ENCODE measurements around the gene RERE. TPM values are rescaled to one million over a fixed set of nuclear protein-coding genes. Genes with fewer than 3 reads are reported as not detected.
"Not testable (repeated sequence)": the region's sequence is repeated elsewhere in the genome, so short reads cannot be mapped to it uniquely, and the experiment has no call there.

The RERE gene
- total RNA-seq, 1 donor from 2014 or later, result 114 TPM

DNA sequence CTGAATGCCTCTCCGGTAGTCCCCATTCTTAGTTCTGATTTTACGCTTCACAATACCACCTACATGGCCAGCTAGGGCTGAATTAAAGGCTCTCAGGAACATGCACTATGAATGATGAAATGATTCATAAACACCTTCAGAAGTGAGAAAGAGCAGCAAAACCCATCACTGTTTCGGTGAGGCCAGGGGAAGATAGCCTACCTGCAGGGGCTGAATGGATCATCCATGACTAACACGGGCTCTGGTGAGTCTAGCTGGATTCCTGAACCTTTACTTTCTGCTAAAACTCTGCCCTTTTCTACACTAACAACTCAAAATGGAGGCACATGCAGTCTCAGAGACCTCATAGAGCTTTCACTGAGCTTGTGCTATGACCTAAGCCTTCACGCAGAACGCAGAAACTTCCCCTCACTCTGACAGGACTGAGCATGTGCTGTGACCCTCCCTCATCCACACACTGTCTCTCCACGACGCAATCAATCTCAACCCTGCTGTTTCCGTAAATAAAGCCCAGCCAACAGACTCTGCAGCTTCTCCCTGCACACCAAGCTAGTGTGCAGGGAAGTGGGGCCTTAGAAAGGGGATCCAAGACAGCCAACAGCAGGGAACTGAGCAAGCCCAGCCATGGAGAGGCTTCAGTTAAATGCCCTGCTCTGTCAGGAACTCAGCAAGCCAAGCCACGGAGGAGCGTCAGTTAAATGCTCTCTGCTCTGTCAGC lies 291.7 kb downstream of the RERE start:
- DNase-seq (peak; percentile 82), ATAC-seq (ENCODE audit: poor library complexity) (peak; percentile 98)
- intact Hi-C loops (cut with DNase I), result loop anchor here (5.0 to 10.0 kb wide), 2 partner anchors 103 to 151 kb away; no protein-coding TSS in a partner anchor

DNA sequence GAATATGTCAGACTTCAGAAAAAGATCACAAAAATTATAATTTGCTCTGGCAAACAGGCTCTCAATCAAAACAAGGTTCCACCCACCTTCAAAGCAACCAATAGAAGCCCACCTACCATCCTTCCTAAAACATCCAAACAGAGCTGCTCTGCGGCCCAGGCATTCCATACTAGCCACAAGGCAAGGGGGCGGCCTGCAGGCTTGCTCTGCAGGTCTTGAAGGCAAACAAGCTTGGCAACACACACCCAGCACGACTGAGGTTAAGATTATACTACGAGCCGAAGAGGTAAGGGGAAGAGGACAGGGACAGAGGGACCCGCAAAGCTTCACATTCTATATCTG lies 292.3 kb downstream of the RERE start:
- DNase-seq (no peak), ATAC-seq (ENCODE audit: poor library complexity) (peak; percentile 27)
- intact Hi-C loops (cut with DNase I), result loop anchor here (5.0 to 10.0 kb wide), 2 partner anchors 103 to 150 kb away; no protein-coding TSS in a partner anchor

GRCh38 chr1:8524627-8525157 lies 292.7 kb downstream of the RERE start:
- no peak for DNase-seq
- no peak for ATAC-seq (ENCODE audit: poor library complexity)
- intact Hi-C loops (cut with DNase I), result loop anchor here (5.0 to 10.0 kb wide), 2 partner anchors 102 to 150 kb away; no protein-coding TSS in a partner anchor

DNA sequence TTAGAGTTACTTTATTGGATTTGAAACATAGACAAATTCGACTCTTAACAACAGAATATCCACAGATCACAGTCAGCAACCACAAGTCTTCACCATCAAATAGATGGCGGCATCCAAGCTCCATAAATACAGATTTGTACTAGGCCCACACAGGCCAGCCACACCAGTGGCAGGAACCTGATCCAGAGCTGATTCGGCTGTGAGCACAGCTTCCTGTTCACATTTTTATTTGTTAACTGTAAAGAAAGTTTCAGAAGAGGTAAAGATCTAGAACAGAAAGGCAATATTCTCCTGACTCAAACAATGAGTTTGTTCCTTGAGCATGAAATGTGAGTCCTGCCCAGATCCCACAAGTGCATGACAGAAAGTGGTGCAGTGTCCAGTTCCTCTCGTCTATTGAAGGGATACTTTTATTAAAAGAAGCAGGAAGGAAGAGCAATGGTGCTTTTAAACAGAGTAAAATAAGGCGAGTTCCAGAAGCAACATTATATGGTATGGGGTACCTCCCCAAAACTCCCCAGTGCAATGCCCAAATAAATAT lies 293.7 kb downstream of the RERE start:
- DNase-seq (no peak), ATAC-seq (ENCODE audit: poor library complexity) (no peak)
- intact Hi-C loops (cut with DNase I), result loop anchor here (10.0 kb wide), 1 partner anchor 149 kb away; no protein-coding TSS in a partner anchor

DNA sequence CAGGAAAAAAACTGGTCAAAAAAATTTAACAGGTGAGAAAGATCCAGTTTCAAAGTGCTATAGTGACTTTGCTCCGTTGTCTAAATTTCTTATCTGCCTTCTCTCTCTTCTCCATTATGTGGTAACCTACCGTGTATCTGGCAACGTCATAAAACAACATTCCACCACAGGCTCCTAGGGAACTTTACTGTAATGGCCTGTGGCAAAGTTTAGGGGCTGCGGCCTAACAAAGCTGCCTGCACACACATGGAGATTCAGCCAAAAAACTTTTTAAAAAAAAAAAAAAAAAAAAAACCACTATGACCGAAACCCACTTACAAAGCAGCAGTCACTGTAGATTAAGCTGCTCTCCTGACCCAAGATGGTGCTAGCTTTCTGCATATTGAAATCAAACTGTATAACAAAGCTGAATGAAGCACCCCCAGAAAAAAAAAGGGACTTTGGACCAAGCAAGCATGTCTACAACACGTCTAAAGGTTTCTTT lies 296.9 kb downstream of the RERE start:
- intact Hi-C loops (cut with DNase I), result loop anchor here (10.0 kb wide), 1 partner anchor 146 kb away; no protein-coding TSS in a partner anchor
- ATAC-seq (ENCODE audit: poor library complexity) (no peak), DNase-seq (no peak)

DNA sequence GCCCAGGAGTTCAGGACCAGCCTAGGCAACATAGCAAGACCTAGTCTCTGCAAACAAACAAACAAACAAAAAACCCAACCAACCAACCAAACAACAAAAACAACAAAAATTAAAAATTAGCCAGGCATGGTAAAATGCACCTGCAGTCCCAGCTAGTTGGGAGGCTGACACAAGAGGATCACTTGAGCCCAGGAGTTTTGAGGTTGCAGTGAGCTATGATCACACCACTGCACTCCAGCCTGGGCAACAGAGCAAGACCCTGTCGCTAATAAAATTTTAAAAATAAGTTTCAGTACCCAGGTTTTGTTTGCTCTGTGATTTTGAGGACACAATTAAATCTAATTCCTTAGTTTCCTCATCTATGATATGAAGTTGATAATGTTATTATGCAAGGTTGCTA lies 298.3 kb downstream of the RERE start:
- DNase-seq (no peak), ATAC-seq (ENCODE audit: poor library complexity) (no peak)
- intact Hi-C loops (cut with DNase I), result no loop called here

DNA sequence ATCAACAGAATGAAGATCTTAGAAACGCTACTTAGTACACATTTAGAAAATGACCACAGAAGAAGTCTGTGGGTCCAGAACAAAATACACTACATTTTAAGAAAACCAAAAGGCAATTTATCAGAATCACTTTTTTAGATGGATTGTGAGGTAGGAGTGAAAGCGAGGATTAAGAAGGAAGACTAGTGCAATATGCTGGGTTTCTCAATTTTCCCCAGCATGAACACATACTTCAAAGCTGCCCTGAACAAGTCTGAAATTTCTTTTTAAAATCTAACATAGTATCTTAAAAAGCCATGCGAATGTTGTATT lies 299.0 kb downstream of the RERE start:
- no peak for DNase-seq
- ATAC-seq (ENCODE audit: poor library complexity), result peak; percentile 17
- intact Hi-C loops (cut with DNase I), result no loop called here

DNA sequence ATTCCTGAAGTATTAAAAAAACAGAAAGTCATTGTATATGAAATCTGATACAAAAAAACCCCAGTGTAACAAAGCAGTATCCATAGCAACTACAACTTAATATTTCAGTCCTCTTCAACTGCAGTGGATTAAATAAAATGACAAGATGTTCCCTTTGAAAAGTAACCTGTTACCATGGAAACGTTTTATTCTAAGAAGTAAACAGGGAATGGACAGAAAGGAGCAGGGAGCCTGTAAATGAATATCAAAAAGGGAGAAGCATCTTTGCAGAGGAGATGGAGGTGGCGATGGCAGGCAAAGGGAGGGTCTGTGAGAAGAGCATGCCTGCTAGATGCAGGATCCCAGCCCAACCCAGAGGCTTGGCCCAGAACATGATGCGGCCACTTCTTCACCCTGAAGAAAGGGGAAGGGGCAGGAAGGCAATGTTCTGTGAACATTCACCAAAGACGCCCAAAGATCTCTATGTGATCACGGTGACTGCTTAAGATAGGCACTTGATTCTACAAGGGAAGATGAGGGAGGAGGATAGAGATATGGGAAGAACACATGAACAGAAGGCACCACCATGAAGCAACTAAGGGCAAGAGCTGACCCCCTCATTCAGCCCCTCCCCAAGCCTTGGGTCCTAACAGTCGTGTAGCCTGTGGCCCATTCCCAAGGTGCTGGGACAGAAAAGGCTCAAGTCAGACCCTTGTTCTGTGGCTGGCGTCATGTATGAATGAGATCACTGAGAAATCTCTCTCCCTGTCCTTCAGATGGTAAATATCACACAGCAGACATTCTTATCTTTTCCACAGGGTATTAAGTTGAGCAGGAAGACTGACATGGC lies 299.6 kb downstream of the RERE start:
- ATAC-seq (ENCODE audit: poor library complexity) (peak; percentile 47), DNase-seq (no peak)
- intact Hi-C loops (cut with DNase I), result no loop called here

- DNase-seq (no peak), ATAC-seq (ENCODE audit: poor library complexity) (no peak)
- intact Hi-C loops (cut with DNase I), result no loop called here
These were observed 300.5 kb downstream of the RERE start for GRCh38 chr1:8516793-8517556.

DNA sequence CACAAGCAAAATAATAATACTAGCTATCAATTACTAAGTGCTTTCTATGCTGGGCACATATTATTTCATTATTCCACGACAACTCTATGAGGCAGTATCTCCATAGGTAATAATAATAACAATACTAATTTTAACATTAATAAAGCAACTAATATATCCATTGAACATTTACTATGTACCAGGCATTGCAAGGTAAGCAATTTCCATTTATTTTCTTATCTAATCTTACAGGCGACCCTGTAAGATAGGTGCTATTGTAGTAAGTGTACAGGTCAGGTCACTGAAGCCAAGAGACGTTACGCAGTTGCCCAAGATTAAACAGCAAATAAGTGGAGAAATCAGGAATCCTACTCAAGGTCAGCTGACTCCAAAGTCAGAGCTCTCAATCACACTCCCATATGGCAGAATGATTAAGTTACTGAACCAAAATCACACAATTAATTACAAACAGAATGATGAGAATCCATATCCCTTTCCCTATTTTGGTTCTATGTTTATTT lies 301.1 kb downstream of the RERE start:
- intact Hi-C loops (cut with DNase I), result no loop called here
- no peak for DNase-seq
- ATAC-seq (ENCODE audit: poor library complexity), result no peak

- intact Hi-C loops (cut with DNase I), result no loop called here
- no peak for DNase-seq
- no peak for ATAC-seq (ENCODE audit: poor library complexity)
These were observed 304.9 kb downstream of the RERE start for GRCh38 chr1:8512504-8512903.

GRCh38 chr1:8510041-8510823 lies 307.2 kb downstream of the RERE start:
- intact Hi-C loops (cut with DNase I), result no loop called here
- no peak for DNase-seq
- ATAC-seq (ENCODE audit: poor library complexity), result peak; percentile 63

- ATAC-seq (ENCODE audit: poor library complexity) (no peak), DNase-seq (no peak)
- intact Hi-C loops (cut with DNase I), result no loop called here
These were observed 307.9 kb downstream of the RERE start for GRCh38 chr1:8509579-8509978.

GRCh38 chr1:8506995-8507615 lies 310.3 kb downstream of the RERE start:
- DNase-seq, result no peak
- intact Hi-C loops (cut with DNase I), result no loop called here
- ATAC-seq (ENCODE audit: poor library complexity), result no peak

DNA sequence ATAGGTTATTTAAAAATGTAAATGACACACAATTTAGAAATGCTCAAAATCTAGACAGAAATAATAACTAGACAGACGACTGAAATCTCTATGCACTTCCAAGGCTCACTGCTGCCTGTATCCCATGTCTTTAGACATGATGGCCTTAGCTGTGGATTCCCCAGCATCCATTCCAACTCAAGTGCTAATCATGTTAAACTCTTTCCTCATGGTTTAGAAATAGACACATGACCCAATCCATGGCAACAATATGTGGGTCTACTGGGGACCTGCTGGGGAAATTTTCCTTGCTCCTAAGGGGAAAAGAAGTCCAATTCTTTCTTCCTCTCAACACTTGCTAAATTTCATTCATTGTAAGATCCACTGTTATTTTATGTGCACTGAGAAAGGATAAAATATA lies 311.0 kb downstream of the RERE start:
- ATAC-seq (ENCODE audit: poor library complexity), result no peak
- intact Hi-C loops (cut with DNase I), result no loop called here
- no peak for DNase-seq

DNA sequence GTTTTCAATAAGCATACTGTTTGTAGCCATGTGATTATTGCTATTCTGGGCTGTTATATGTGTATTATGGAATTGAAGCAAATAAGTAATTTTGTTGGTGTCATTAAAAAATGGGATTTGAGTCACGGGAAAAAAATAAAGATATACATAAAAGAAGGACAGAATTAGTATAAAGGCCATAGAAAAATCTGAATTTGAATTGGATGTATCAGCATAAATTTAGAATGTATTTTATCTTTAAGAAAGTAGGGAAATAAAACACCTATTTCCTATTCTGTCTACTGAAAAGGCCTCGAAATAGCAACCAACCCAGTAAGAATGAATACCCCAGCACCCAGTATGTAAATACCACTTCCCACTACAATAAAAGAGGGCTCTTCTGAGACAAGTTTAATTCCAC lies 313.6 kb downstream of the RERE start:
- DNase-seq (no peak), ATAC-seq (ENCODE audit: poor library complexity) (no peak)
- intact Hi-C loops (cut with DNase I), result no loop called here

DNA sequence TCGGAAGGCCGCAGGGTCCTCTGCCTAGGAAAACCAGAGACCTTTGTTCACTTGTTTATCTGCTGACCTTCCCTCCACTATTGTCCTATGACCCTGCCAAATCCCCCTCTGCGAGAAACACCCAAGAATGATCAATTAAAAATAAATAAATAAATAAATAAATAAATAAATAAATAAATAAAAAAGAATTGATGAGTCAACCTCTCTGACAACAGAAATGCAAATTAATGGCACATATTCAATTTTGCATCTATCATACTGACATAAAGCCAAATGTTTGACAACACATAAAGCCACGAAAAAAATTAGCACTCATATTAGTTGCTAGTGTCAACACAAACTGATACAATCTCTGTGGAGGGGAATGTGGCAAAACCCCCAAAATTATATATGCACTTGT lies 314.5 kb downstream of the RERE start:
- intact Hi-C loops (cut with DNase I); DNase-seq; ATAC-seq (ENCODE audit: poor library complexity): not testable (repeated sequence)
